ENCODE data around the gene FAM98A. TPM values are rescaled to one million over a fixed set of nuclear protein-coding genes. Genes with fewer than 3 reads are reported as not detected.

FAM98A gene
- total RNA-seq, 3 donors from 2014 or later (not counting 1 experiment from before 2014, with no cell fraction given) = 17.3 to 32.9 (median 22.2) TPM

DNA sequence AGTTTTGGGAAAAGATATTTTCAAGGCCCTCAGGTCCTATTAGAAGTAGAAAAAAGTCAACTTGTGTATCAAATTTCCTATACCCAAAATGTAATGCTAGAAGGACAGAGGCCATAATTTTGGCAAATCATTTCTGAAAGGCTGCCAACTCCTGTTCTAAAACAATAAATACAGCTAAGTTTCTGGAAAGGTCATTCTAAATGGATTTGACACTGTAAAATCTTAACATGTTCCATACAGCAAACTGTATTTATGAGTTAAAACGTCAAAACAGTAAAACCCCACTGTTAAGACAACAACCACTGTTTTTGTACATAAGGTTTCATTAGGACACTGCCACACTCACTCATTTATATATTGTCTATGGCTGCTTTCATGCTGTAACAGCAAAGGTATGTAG lies 9.7 kb downstream of the FAM98A start:
- Histone ChIP-seq H3K4me1 (ENCODE audit: control insufficient read depth, insufficient read depth, low read length) (no peaks in the 10 kb centered on the region), H3K27me3 (ENCODE audit: control insufficient read depth, insufficient read depth, low read length) (no peaks in the 10 kb centered on the region), H3K9me3 (ENCODE audit: control insufficient read depth, insufficient read depth, low read length) (no peaks in the 10 kb centered on the region), H3K36me3 (ENCODE audit: control insufficient read depth, insufficient read depth, low read length) (peaks cover 74% of the 10 kb centered on the region), H3K4me3 (ENCODE audit: low read length) (no peak overlapping the region), H3K27ac (ENCODE audit: low read length) (no peak overlapping the region)
- Mint-ChIP-seq H3K36me3 (peaks cover 16% of the 10 kb centered on the region), H3K27me3 (ENCODE audit: low read depth in 2 of 2) (no peaks in the 10 kb centered on the region), H3K27ac (no peak overlapping the region), H3K4me3 (no peak overlapping the region), H3K9me3 (no peaks in the 10 kb centered on the region), H3K4me1 (peaks cover 0 to 11% of the 10 kb centered on the region in 2 donors)
- ATAC-seq (no peak), DNase-seq (no peak)
- TF ChIP-seq, protein P1, sequence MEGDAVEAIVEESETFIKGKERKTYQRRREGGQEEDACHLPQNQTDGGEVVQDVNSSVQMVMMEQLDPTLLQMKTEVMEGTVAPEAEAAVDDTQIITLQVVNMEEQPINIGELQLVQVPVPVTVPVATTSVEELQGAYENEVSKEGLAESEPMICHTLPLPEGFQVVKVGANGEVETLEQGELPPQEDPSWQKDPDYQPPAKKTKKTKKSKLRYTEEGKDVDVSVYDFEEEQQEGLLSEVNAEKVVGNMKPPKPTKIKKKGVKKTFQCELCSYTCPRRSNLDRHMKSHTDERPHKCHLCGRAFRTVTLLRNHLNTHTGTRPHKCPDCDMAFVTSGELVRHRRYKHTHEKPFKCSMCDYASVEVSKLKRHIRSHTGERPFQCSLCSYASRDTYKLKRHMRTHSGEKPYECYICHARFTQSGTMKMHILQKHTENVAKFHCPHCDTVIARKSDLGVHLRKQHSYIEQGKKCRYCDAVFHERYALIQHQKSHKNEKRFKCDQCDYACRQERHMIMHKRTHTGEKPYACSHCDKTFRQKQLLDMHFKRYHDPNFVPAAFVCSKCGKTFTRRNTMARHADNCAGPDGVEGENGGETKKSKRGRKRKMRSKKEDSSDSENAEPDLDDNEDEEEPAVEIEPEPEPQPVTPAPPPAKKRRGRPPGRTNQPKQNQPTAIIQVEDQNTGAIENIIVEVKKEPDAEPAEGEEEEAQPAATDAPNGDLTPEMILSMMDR (IDR thresholded peaks at IDR 0.05) = no peak
- intact Hi-C loops (cut with micrococcal nuclease) = no loop called here
- 80% methylated on average over 1 of the region's 1 CpG for WGBS (ENCODE audit: insufficient coverage)

DNA sequence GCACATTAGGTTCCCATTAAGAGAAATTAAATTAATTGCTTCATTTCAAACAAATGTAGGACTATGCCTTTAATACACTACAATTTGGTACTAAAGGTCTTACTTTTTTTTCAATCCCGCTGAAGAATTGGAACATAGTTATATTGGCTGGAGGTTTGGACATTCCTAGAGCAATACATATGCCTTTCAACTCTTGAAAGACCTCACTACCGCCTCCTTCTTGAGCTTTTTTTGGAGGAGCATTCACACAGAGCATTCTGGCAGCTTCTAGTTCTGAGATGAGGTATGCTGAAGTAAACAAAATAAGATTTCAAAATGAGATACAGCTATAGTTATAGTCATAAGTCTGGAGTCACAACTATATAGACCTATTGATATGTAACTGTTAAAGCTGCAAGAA lies 10.9 kb downstream of the FAM98A start:
- H3K4me1 Mint-ChIP-seq = peaks cover 0 to 6% of the 10 kb centered on the region in 2 donors
- Histone ChIP-seq H3K36me3 (ENCODE audit: control insufficient read depth, insufficient read depth, low read length) (peaks cover 73% of the 10 kb centered on the region), H3K9me3 (ENCODE audit: control insufficient read depth, insufficient read depth, low read length) (no peaks in the 10 kb centered on the region), H3K27ac (ENCODE audit: low read length) (no peak overlapping the region), H3K4me1 (ENCODE audit: control insufficient read depth, insufficient read depth, low read length) (no peaks in the 10 kb centered on the region), H3K27me3 (ENCODE audit: control insufficient read depth, insufficient read depth, low read length) (no peaks in the 10 kb centered on the region), H3K4me3 (ENCODE audit: low read length) (no peak overlapping the region)
- intact Hi-C loops (cut with micrococcal nuclease) = no loop called here
- no peak for DNase-seq
- WGBS (ENCODE audit: insufficient coverage) = no CpG with 5 or more reads among the region's 2 CpGs
- H3K36me3 Mint-ChIP-seq = peaks cover 16% of the 10 kb centered on the region
- H3K27ac Mint-ChIP-seq = no peak overlapping the region
- H3K27me3 Mint-ChIP-seq (ENCODE audit: low read depth in 2 of 2) = no peaks in the 10 kb centered on the region
- no peak for ATAC-seq
- TF ChIP-seq, protein P1 (IDR thresholded peaks at IDR 0.05) = no peak
- H3K9me3 Mint-ChIP-seq = no peaks in the 10 kb centered on the region
- no peak overlapping the region for H3K4me3 Mint-ChIP-seq

DNA sequence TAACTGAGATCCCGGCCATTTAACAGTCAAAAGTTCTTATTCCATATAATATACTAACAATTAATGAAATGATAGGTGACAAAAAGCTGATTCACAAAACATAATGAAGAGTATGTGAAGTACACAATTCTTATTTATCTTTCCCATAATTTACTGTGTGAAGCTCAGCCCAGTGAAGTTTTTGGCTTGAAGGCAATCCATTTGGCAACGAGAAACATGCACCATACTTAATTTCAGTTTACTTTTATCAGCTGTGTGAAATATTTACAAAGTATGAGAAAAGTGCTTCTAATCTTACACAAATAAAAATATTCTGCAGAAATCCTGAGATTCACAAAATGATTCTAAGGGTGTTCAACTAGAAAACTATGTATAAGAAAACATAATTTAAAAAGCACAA lies 12.3 kb downstream of the FAM98A start:
- intact Hi-C loops (cut with micrococcal nuclease) = no loop called here
- WGBS (ENCODE audit: insufficient coverage) = no CpG with 5 or more reads among the region's 2 CpGs
- H3K36me3 Mint-ChIP-seq = peaks cover 16% of the 10 kb centered on the region

More for the DNA sequence above, 12.3 kb downstream of the FAM98A start:
- no peaks in the 10 kb centered on the region for H3K27me3 ChIP-seq (ENCODE audit: control insufficient read depth, insufficient read depth, low read length)
- H3K27ac ChIP-seq (ENCODE audit: low read length) = no peak overlapping the region
- no peak for ATAC-seq
- H3K9me3 Mint-ChIP-seq = no peaks in the 10 kb centered on the region
- H3K27ac Mint-ChIP-seq = no peak overlapping the region
- H3K36me3 ChIP-seq (ENCODE audit: control insufficient read depth, insufficient read depth, low read length) = peaks cover 66% of the 10 kb centered on the region
- no peaks in the 10 kb centered on the region for H3K9me3 ChIP-seq (ENCODE audit: control insufficient read depth, insufficient read depth, low read length)
- TF ChIP-seq, protein P1 (IDR thresholded peaks at IDR 0.05) = no peak
- no peaks in the 10 kb centered on the region for H3K4me1 ChIP-seq (ENCODE audit: control insufficient read depth, insufficient read depth, low read length)
- DNase-seq = no peak
- no peak overlapping the region for H3K4me3 ChIP-seq (ENCODE audit: low read length)
- H3K4me3 Mint-ChIP-seq = no peak overlapping the region
- peaks cover 0 to 6% of the 10 kb centered on the region in 2 donors for H3K4me1 Mint-ChIP-seq
- H3K27me3 Mint-ChIP-seq (ENCODE audit: low read depth in 2 of 2) = no peaks in the 10 kb centered on the region
